OCI-LY7 (cell line): ENCODE data around the gene PRDM10. TPM values are rescaled to one million over a fixed set of nuclear protein-coding genes. Genes with fewer than 3 reads are reported as not detected.

Source experiments
- BruUV-seq: library from RNA; stranded (reverse); fragments of 400-500 nt; replicated peaks from 2 replicates; lab custom pipeline; 2021; lab: Mats Ljungman, UMichigan
- CTCF ChIA-PET: fragments of 300-600 bp; sonication (Branson Sonifier 250); formaldehyde crosslinking; loops from one replicate; lab custom pipeline; 2022; ENCODE audit warnings: antibody characterized with exemption; ENCODE audit not compliant: unreplicated experiment; lab: Charles Lee
- POLR2A ChIA-PET: fragments of 300-600 bp; sonication (Branson Sonifier 250); formaldehyde crosslinking; loops from one replicate; lab custom pipeline; 2022; ENCODE audit warnings: antibody characterized with exemption; lab: Charles Lee
- DNase-seq: peaks from one replicate; pipeline ENCODE4 v3.0.0-alpha.2; 2015; ENCODE audit warnings: low spot score
- H2AFZ ChIP-seq: fragments of 200-600 bp; sonication (generic), shearing (Covaris generic); 2 replicates; pipeline ENCODE4 v1.6.1; 2014; ENCODE audit warnings: mild to moderate bottlenecking, antibody characterized with exemption, low read length, moderate library complexity
- H3K27ac ChIP-seq: fragments of 200-600 bp; sonication (generic); 2 replicates; pipeline ENCODE4 v1.5.1; 2014; ENCODE audit warnings: mixed run types, low read depth, mild to moderate bottlenecking, moderate library complexity, low read length, inconsistent platforms; ENCODE audit not compliant: poor library complexity, severe bottlenecking
- H3K36me3 ChIP-seq: fragments of 200-600 bp; sonication (generic); 2 replicates; pipeline ENCODE4 v1.6.1; 2014; ENCODE audit warnings: mild to moderate bottlenecking, antibody characterized with exemption, low read length, moderate library complexity, mixed read lengths; ENCODE audit not compliant: insufficient read depth
- H3K4me1 ChIP-seq: fragments of 200-600 bp; sonication (generic); 2 replicates; pipeline ENCODE4 v1.5.1; 2014; ENCODE audit warnings: mild to moderate bottlenecking, low read length; ENCODE audit not compliant: insufficient read depth, poor library complexity, severe bottlenecking
- H3K4me2 ChIP-seq: fragments of 200-600 bp; sonication (generic); 2 replicates; pipeline ENCODE4 v1.6.1; 2014; ENCODE audit warnings: mild to moderate bottlenecking, low read length
- H3K4me3 ChIP-seq: fragments of 200-600 bp; sonication (generic); 2 replicates; pipeline ENCODE4 v1.5.1; 2014; ENCODE audit warnings: mild to moderate bottlenecking, low read depth, low read length; ENCODE audit not compliant: poor library complexity, severe bottlenecking
- H3K79me2 ChIP-seq: fragments of 200-600 bp; sonication (generic); 2 replicates; pipeline ENCODE4 v1.6.1; 2016; ENCODE audit warnings: low read depth, mild to moderate bottlenecking, low read length, moderate library complexity, mixed read lengths; ENCODE audit not compliant: insufficient read depth
- H3K9me2 ChIP-seq: fragments of 200-600 bp; sonication (generic); 2 replicates; pipeline ENCODE4 v1.6.1; 2016; ENCODE audit warnings: mild to moderate bottlenecking, low read length, mixed read lengths; ENCODE audit not compliant: insufficient read depth
- H3K9me3 ChIP-seq: fragments of 200-600 bp; sonication (generic); 2 replicates; pipeline ENCODE4 v1.6.1; 2014; ENCODE audit warnings: mild to moderate bottlenecking, mixed run types, low read length, mixed read lengths
- H4K20me1 ChIP-seq: fragments of 200-600 bp; sonication (generic); 2 replicates; pipeline ENCODE4 v1.6.1; 2014; ENCODE audit warnings: mild to moderate bottlenecking, antibody characterized with exemption, low read length, moderate library complexity, mixed read lengths; ENCODE audit not compliant: insufficient read depth
- EZH2phosphoT487 ChIP-seq: fragments of 200-600 bp; sonication (generic); IDR thresholded peaks from 2 replicates; pipeline ENCODE4 v1.6.1; 2018; ENCODE audit warnings: low read depth, borderline replicate concordance, mild to moderate bottlenecking, mixed run types, antibody characterized with exemption, low read length, moderate library complexity, mixed read lengths
- intact Hi-C: fragments of 100-400 bp; cut with micrococcal nuclease; formaldehyde crosslinking; loops from one replicate; pipeline ENCODE4 v1.10.0; 2022; ENCODE audit not compliant: unreplicated experiment
- total RNA-seq, 2 experiments: library from RNA; depleted of rRNA in 1 of 2; stranded (reverse); fragments of >200 nt in 1 of 2; shearing (Covaris generic) in 1 of 2; gene quantifications; 2 replicates each; pipeline ENCODE4 v1.2.3, GENCODE V29; 2014 to 2022
- TF ChIP-seq, protein P1 (sequence below): fragments of 200-600 bp; sonication (generic); conservative IDR thresholded peaks from 2 replicates; pipeline ENCODE4 v1.5.1; 2014; ENCODE audit warnings: mild to moderate bottlenecking, antibody characterized with exemption, low read length, moderate library complexity, mixed read lengths

The PRDM10 gene
- total RNA-seq, 2 experiments from 2014 or later = 29.8 to 60.6 TPM

DNA sequence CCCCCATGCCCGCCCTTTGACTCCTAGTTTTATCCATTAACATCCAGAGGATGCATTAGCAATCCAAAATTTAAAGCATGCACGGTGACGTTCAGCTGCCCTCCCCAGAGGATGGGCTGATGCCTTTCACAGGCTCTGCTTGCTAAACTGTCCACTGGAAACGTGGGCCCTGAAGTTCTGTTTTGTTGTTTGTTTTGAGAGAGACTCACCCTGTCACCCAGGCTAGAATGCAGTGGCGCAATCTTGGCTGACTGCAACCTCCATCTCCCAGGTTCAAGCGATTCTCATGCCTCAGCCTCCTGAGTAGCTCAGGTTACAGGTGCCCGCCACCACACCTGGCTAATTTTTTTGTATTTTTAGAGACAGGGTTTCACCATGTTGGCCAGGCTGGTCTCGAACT is 146.6 kb downstream of the PRDM10 start:
- Histone ChIP-seq H3K4me2 (no peak overlapping the region), H3K4me3 (no peak overlapping the region), H4K20me1 (no peaks in the 10 kb centered on the region), H3K9me2 (no peaks in the 10 kb centered on the region), H3K27ac (no peak overlapping the region), H3K4me1 (peaks cover 10% of the 10 kb centered on the region), H3K9me3 (no peaks in the 10 kb centered on the region), H2AFZ (no peak overlapping the region), H3K79me2 (no peaks in the 10 kb centered on the region), H3K36me3 (peaks cover 23% of the 10 kb centered on the region)
- POLR2A ChIA-PET = no interaction called here
- no peak for DNase-seq
- CTCF ChIA-PET = no interaction called here
- intact Hi-C loops = no loop called here
- no TSS peak for BruUV-seq
- TF ChIP-seq EZH2phosphoT487 = no peak
- TF ChIP-seq, protein P1, sequence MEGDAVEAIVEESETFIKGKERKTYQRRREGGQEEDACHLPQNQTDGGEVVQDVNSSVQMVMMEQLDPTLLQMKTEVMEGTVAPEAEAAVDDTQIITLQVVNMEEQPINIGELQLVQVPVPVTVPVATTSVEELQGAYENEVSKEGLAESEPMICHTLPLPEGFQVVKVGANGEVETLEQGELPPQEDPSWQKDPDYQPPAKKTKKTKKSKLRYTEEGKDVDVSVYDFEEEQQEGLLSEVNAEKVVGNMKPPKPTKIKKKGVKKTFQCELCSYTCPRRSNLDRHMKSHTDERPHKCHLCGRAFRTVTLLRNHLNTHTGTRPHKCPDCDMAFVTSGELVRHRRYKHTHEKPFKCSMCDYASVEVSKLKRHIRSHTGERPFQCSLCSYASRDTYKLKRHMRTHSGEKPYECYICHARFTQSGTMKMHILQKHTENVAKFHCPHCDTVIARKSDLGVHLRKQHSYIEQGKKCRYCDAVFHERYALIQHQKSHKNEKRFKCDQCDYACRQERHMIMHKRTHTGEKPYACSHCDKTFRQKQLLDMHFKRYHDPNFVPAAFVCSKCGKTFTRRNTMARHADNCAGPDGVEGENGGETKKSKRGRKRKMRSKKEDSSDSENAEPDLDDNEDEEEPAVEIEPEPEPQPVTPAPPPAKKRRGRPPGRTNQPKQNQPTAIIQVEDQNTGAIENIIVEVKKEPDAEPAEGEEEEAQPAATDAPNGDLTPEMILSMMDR = no peak

DNA sequence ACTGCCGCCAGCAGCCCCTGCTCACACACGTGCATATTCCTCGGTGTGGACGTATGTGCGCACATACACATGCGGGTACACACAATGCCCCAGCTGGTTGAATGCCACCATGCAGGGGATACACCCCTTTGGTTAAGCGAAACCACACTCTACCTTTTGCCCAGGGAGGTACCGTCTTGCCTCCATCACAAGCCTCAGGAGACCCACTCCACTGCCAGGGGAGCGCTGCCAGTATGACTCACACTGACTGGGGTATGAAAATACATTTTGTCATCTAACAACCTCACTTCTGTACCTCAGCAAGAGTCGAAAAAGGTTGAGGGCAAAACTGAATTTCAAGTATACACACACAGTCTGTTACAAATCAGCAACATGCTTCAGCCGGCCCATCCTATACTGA is 147.5 kb downstream of the PRDM10 start:
- Histone ChIP-seq H3K27ac (no peak overlapping the region), H3K4me2 (no peak overlapping the region), H3K4me3 (no peak overlapping the region), H2AFZ (no peak overlapping the region), H3K4me1 (peaks cover 10% of the 10 kb centered on the region), H3K9me2 (no peaks in the 10 kb centered on the region), H3K79me2 (no peaks in the 10 kb centered on the region), H3K36me3 (peaks cover 14% of the 10 kb centered on the region; the same call in 1 of the 2 replicates), H3K9me3 (no peaks in the 10 kb centered on the region), H4K20me1 (no peaks in the 10 kb centered on the region)
- BruUV-seq = no TSS peak
- TF ChIP-seq, protein P1 = no peak
- no peak for TF ChIP-seq EZH2phosphoT487
- ChIA-PET POLR2A (no interaction called here), CTCF (no interaction called here)
- intact Hi-C loops = no loop called here
- no peak for DNase-seq

DNA sequence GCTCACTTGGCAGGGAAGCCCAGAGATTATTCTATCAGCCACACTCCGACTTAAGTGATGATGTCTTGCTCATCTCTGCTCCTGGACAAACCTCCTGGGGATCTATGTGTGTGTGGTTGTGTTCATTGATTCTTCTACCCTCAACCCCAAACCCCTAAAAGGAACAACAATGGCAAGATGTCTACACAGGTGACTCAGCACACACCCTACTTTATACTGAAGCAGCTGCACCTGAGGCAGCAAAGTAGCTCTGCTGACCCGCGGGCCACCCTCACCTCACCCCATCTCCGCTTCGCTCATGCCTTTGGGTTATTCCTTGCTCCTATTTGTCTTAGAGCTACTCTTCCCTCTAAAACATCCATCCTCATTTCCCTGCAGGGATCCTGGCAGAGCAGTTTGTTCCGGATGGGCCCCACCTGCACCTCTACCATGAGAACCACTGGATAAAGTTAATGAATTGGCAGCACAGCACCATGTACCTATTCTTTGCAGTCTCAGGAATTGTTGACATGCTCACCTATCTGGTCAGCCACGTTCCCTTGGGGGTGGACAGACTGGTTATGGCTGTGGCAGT is 148.3 kb downstream of the PRDM10 start:
- TF ChIP-seq EZH2phosphoT487 = no peak
- TF ChIP-seq, protein P1 = no peak
- DNase-seq = no peak
- POLR2A ChIA-PET = no interaction called here
- CTCF ChIA-PET = interaction anchor here (1.1 kb wide), 1 partner anchor 359 kb away, joined by 3 read pairs; no protein-coding TSS in a partner anchor
- Histone ChIP-seq H3K4me3 (no peak overlapping the region), H3K9me2 (no peaks in the 10 kb centered on the region), H3K79me2 (no peaks in the 10 kb centered on the region), H3K9me3 (no peaks in the 10 kb centered on the region), H3K4me2 (peak overlapping the region; percentile 10; the same call in 1 of the 2 replicates), H2AFZ (no peak overlapping the region), H3K4me1 (peaks cover 10% of the 10 kb centered on the region), H3K27ac (no peak overlapping the region), H3K36me3 (peaks cover 8% of the 10 kb centered on the region; the same call in 1 of the 2 replicates), H4K20me1 (no peaks in the 10 kb centered on the region)
- no TSS peak for BruUV-seq
- intact Hi-C loops = no loop called here
